ENCODE data around the gene HSD17B14.

HSD17B14 gene

DNA sequence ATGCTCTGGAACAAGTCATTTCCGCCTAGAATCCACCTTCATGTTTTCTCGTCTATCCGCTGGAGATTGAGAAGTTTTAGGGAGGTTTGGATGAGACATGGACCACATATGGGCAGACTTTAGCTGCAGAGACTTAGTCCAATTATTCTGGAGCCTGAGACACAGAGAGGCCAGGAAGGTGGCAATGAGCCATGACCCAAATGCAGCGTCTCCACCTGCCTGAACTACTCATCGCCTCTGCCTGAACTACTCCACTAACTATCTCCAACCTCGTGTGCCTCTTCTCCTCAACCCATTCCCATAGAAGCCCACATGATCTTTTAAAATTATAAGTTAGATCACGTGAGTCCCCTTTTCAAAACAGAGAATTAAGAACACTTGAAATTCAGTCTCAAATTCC lies 26.5 kb upstream of the HSD17B14 start:
- ATAC-seq (ENCODE audit: low read depth) = no peak
- no peak for TF ChIP-seq CTCF (IDR thresholded peaks at IDR 0.05; ENCODE audit: poor library complexity, severe bottlenecking)
- no peak for DNase-seq (ENCODE audit: low spot score)
- Histone ChIP-seq H3K36me3 (ENCODE audit: low read depth) (no peaks in the 10 kb centered on the region), H3K4me1 (ENCODE audit: insufficient read depth, poor library complexity, severe bottlenecking) (no peaks in the 10 kb centered on the region), H3K27me3 (ENCODE audit: insufficient read depth, poor library complexity, severe bottlenecking) (no peaks in the 10 kb centered on the region), H3K9me3 (ENCODE audit: severe bottlenecking) (no peaks in the 10 kb centered on the region), H3K4me3 (ENCODE audit: severe bottlenecking) (no peak overlapping the region), H3K27ac (ENCODE audit: poor library complexity, severe bottlenecking) (no peak overlapping the region)

GRCh38 chr19:48861313-48861712 lies 25.0 kb upstream of the HSD17B14 start:
- Histone ChIP-seq H3K4me3 (ENCODE audit: severe bottlenecking) (no peak overlapping the region), H3K4me1 (ENCODE audit: insufficient read depth, poor library complexity, severe bottlenecking) (no peaks in the 10 kb centered on the region), H3K36me3 (ENCODE audit: low read depth) (no peaks in the 10 kb centered on the region), H3K27me3 (ENCODE audit: insufficient read depth, poor library complexity, severe bottlenecking) (no peaks in the 10 kb centered on the region), H3K9me3 (ENCODE audit: severe bottlenecking) (no peaks in the 10 kb centered on the region), H3K27ac (ENCODE audit: poor library complexity, severe bottlenecking) (no peak overlapping the region)
- ATAC-seq (ENCODE audit: low read depth) (no peak), DNase-seq (ENCODE audit: low spot score) (no peak)
- no peak for TF ChIP-seq CTCF (IDR thresholded peaks at IDR 0.05; ENCODE audit: poor library complexity, severe bottlenecking)

- Histone ChIP-seq H3K4me1 (ENCODE audit: insufficient read depth, poor library complexity, severe bottlenecking) (no peaks in the 10 kb centered on the region), H3K9me3 (ENCODE audit: severe bottlenecking) (no peaks in the 10 kb centered on the region), H3K4me3 (ENCODE audit: severe bottlenecking) (no peak overlapping the region), H3K36me3 (ENCODE audit: low read depth) (no peaks in the 10 kb centered on the region), H3K27me3 (ENCODE audit: insufficient read depth, poor library complexity, severe bottlenecking) (no peaks in the 10 kb centered on the region), H3K27ac (ENCODE audit: poor library complexity, severe bottlenecking) (no peak overlapping the region)
- ATAC-seq (ENCODE audit: low read depth) (no peak), DNase-seq (ENCODE audit: low spot score) (no peak)
- no peak for TF ChIP-seq CTCF (IDR thresholded peaks at IDR 0.05; ENCODE audit: poor library complexity, severe bottlenecking)
Observed at GRCh38 chr19:48859711-48860572, 23.7 kb upstream of the HSD17B14 start.

- DNase-seq (ENCODE audit: low spot score) = no peak
- Histone ChIP-seq H3K27ac (ENCODE audit: poor library complexity, severe bottlenecking) (no peak overlapping the region), H3K9me3 (ENCODE audit: severe bottlenecking) (no peaks in the 10 kb centered on the region), H3K36me3 (ENCODE audit: low read depth) (no peaks in the 10 kb centered on the region), H3K4me3 (ENCODE audit: severe bottlenecking) (no peak overlapping the region), H3K4me1 (ENCODE audit: insufficient read depth, poor library complexity, severe bottlenecking) (no peaks in the 10 kb centered on the region), H3K27me3 (ENCODE audit: insufficient read depth, poor library complexity, severe bottlenecking) (no peaks in the 10 kb centered on the region)
- no peak for TF ChIP-seq CTCF (IDR thresholded peaks at IDR 0.05; ENCODE audit: poor library complexity, severe bottlenecking)
- ATAC-seq (ENCODE audit: low read depth) = no peak
Observed at GRCh38 chr19:48858984-48859710, 22.9 kb upstream of the HSD17B14 start.
